GM12878 (cell line): ENCODE results near the gene DUOXA2. TPM values are rescaled to one million over a fixed set of nuclear protein-coding genes. Genes with fewer than 3 reads are reported as not detected.
A peak's percentile ranks its signal among the peaks of the same experiment; 100 is the strongest.

Source experiments
- CHD1 ChIP-seq: IDR thresholded peaks from 2 replicates; pipeline ENCODE4 v1.6.1; 2012; ENCODE audit warnings: low read depth, low read length, improper control_type of control experiment
- CREB1 ChIP-seq: IDR thresholded peaks from 2 replicates; pipeline ENCODE4 v1.6.1; 2012; ENCODE audit warnings: low read depth, mild to moderate bottlenecking, inconsistent platforms
- CREM ChIP-seq: IDR thresholded peaks from 2 replicates; pipeline ENCODE4 v1.6.1; 2014; ENCODE audit warnings: antibody characterized with exemption, low read depth
- EGR1 ChIP-seq, 2 experiments: IDR thresholded peaks; 1 replicate in 1 of 2; 2 replicates in 1 of 2; pipeline ENCODE4 v1.6.1; 2011 to 2012; ENCODE audit warnings: low read depth in 2 of 2, low read length in 2 of 2, borderline replicate concordance in 1 of 2, mild to moderate bottlenecking in 1 of 2, moderate library complexity in 1 of 2
- ELK1 ChIP-seq: IDR thresholded peaks from 2 replicates; pipeline ENCODE4 v1.6.1; 2012; ENCODE audit warnings: low read depth, low read length, improper control_type of control experiment
- FOXM1 ChIP-seq: IDR thresholded peaks from 2 replicates; pipeline ENCODE4 v1.6.1; 2012; ENCODE audit warnings: low read depth, mild to moderate bottlenecking, inconsistent platforms, low read length, moderate library complexity
- GABPA ChIP-seq: IDR thresholded peaks from 2 replicates; pipeline ENCODE4 v1.6.1; 2014; ENCODE audit warnings: antibody characterized with exemption, low read depth, mild to moderate bottlenecking, inconsistent platforms
- IKZF2 ChIP-seq, 2 experiments: fragments of 450-650 bp; IDR thresholded peaks; 2 replicates each; pipeline ENCODE4 v1.6.1; 2017; ENCODE audit warnings: mild to moderate bottlenecking in 2 of 2, moderate library complexity in 2 of 2
- IRF3 ChIP-seq: fragments of 450-650 bp; IDR thresholded peaks from 2 replicates; pipeline ENCODE4 v1.6.1; 2014; ENCODE audit warnings: mild to moderate bottlenecking
- IRF4 ChIP-seq: IDR thresholded peaks from 2 replicates; pipeline ENCODE4 v1.6.1; 2011; ENCODE audit warnings: low read depth, low read length
- JUND ChIP-seq: IDR thresholded peaks from 2 replicates; pipeline ENCODE4 v1.6.1; 2012; ENCODE audit warnings: low read depth, mild to moderate bottlenecking, low read length, improper control_type of control experiment, moderate library complexity
- SIN3A ChIP-seq: IDR thresholded peaks from 2 replicates; pipeline ENCODE4 v1.6.1; 2012; ENCODE audit warnings: low read depth, low read length, improper control_type of control experiment
- SMAD5 ChIP-seq: IDR thresholded peaks from 2 replicates; pipeline ENCODE4 v1.6.1; 2016; ENCODE audit warnings: antibody characterized with exemption, low read depth
- SMARCA5 ChIP-seq: fragments of 450-650 bp; IDR thresholded peaks from 2 replicates; pipeline ENCODE4 v1.6.1; 2017; ENCODE audit warnings: mild to moderate bottlenecking
- SP1 ChIP-seq: IDR thresholded peaks from one replicate; pipeline ENCODE4 v1.6.1; 2011; ENCODE audit warnings: low read depth, low read length
- SREBF2 ChIP-seq: IDR thresholded peaks from 2 replicates; pipeline ENCODE4 v1.6.1; 2012; ENCODE audit warnings: mild to moderate bottlenecking, low read length
- SRF ChIP-seq, 2 experiments: IDR thresholded peaks; 2 replicates each; pipeline ENCODE4 v1.6.1; 2011; ENCODE audit warnings: low read depth in 2 of 2, low read length in 2 of 2, mild to moderate bottlenecking in 1 of 2, moderate library complexity in 1 of 2
- STAT1 ChIP-seq: fragments of 450-650 bp; conservative IDR thresholded peaks from 2 replicates; pipeline ENCODE4 v1.6.1; 2014; ENCODE audit warnings: antibody characterized with exemption, mild to moderate bottlenecking
- STAT3 ChIP-seq: IDR thresholded peaks from 2 replicates; pipeline ENCODE4 v1.6.1; 2011; ENCODE audit warnings: low read depth, low read length, improper control_type of control experiment
- TAF1 ChIP-seq: IDR thresholded peaks from 2 replicates; pipeline ENCODE4 v1.6.1; 2011; ENCODE audit warnings: mild to moderate bottlenecking, low read depth, low read length, borderline replicate concordance
- TARDBP ChIP-seq: IDR thresholded peaks from 2 replicates; pipeline ENCODE4 v1.6.1; 2016; ENCODE audit warnings: borderline replicate concordance
- TBL1XR1 ChIP-seq: IDR thresholded peaks from 2 replicates; pipeline ENCODE4 v1.6.1; 2012; ENCODE audit warnings: low read depth, low read length, improper control_type of control experiment
- WRNIP1 ChIP-seq: IDR thresholded peaks from 2 replicates; pipeline ENCODE4 v1.6.1; 2011; ENCODE audit warnings: low read depth, low read length, improper control_type of control experiment, borderline replicate concordance
- YY1 ChIP-seq: IDR thresholded peaks from 2 replicates; pipeline ENCODE4 v1.6.1; 2011; ENCODE audit warnings: low read depth, mild to moderate bottlenecking, low read length
- ZNF207 ChIP-seq: fragments of 450-650 bp; IDR thresholded peaks from 2 replicates; pipeline ENCODE4 v1.6.1; 2014; ENCODE audit warnings: antibody characterized with exemption, mild to moderate bottlenecking, borderline replicate concordance
- polyA plus RNA-seq, 11 experiments: library from polyadenylated mRNA; depleted of rRNA in 4 of 11; unstranded in 6 of 11; stranded (reverse) in 5 of 11; fragments of >200 nt; fragmentation: Nextera tagmentation in 4 of 11; fragmentation: Illumina TruSeq in 1 of 11; extraction: Ambion mirVana in 4 of 11; extraction: Trizol in 1 of 11; gene quantifications; 1 replicate in 1 of 11; 2 replicates in 10 of 11; pipeline versions ENCODE4 v1.2.1 to v1.2.3, GENCODE V29; 2011 to 2016; ENCODE audit warnings: inconsistent platforms in 2 of 11, missing spikeins in 2 of 11, low read depth in 1 of 11
- total RNA-seq, 4 experiments: library from RNA; depleted of rRNA in 3 of 4; stranded (reverse); fragments of >200 nt in 3 of 4; fragmentation: Illumina TruSeq in 1 of 4; extraction: Trizol in 1 of 4; gene quantifications; 2 replicates each; pipeline versions ENCODE4 v1.2.1 to v1.2.3, GENCODE V29; 2013 to 2021
- TF ChIP-seq, protein P1 (sequence below): IDR thresholded peaks from 2 replicates; pipeline ENCODE4 v1.6.1; 2011; ENCODE audit warnings: borderline replicate concordance, low read depth, mild to moderate bottlenecking, moderate library complexity, low read length; ENCODE audit not compliant: insufficient read depth, poor library complexity, severe bottlenecking
- TF ChIP-seq, protein P2 (sequence below): fragments of 150-350 bp; IDR thresholded peaks from 2 replicates; pipeline ENCODE4 v1.6.1; 2016; ENCODE audit warnings: low read depth, low read length

DUOXA2 gene
- total and polyA plus RNA-seq, 10 of the 15 experiments (the other 5 are each of a cell fraction or from before 2014, with no cell fraction given), result not detected

GRCh38 chr15:45118131-45118588, 4.0 kb downstream of the DUOXA2 start (continued):
- TF ChIP-seq SP1 (peak; percentile 16), FOXM1 (peak; percentile 50; the same call in 1 of the 2 replicates), ZNF207 (no peak), EGR1 (IDR thresholded peaks at IDR 0.05; ENCODE audit: borderline replicate concordance in 1 of 2, low read depth in 2 of 2, low read length in 2 of 2) (peak in 1 of 2 experiments; percentile 42; a peak in 2 of 3 replicates), TAF1 (no peak), TARDBP (no peak), GABPA (no peak), SMARCA5 (peak; percentile 83; the same call in 1 of the 2 replicates), ELK1 (no peak), SREBF2 (no peak), STAT3 (no peak), TBL1XR1 (no peak), SMAD5 (no peak), SIN3A (no peak), YY1 (peak; percentile 75), CHD1 (no peak), IRF4 (peak; percentile 67; the same call in 1 of the 2 replicates), WRNIP1 (peak; percentile 92), STAT1 (no peak), CREM (peak; percentile 55; the same call in 1 of the 2 replicates), JUND (no peak), IRF3 (no peak), CREB1 (0 out of 2 replicates have a peak, but pooled peaks have one; percentile 35), IKZF2 (IDR thresholded peaks at IDR 0.05) (no peak), SRF (IDR thresholded peaks at IDR 0.05; ENCODE audit: low read depth in 2 of 2, low read length in 2 of 2) (0 out of 4 replicates have a peak, but pooled peaks of 1 of the 2 experiments have one; percentile 24)
- TF ChIP-seq, protein P1, sequence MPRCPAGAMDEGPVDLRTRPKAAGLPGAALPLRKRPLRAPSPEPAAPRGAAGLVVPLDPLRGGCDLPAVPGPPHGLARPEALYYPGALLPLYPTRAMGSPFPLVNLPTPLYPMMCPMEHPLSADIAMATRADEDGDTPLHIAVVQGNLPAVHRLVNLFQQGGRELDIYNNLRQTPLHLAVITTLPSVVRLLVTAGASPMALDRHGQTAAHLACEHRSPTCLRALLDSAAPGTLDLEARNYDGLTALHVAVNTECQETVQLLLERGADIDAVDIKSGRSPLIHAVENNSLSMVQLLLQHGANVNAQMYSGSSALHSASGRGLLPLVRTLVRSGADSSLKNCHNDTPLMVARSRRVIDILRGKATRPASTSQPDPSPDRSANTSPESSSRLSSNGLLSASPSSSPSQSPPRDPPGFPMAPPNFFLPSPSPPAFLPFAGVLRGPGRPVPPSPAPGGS, result no peak
- TF ChIP-seq, protein P2, sequence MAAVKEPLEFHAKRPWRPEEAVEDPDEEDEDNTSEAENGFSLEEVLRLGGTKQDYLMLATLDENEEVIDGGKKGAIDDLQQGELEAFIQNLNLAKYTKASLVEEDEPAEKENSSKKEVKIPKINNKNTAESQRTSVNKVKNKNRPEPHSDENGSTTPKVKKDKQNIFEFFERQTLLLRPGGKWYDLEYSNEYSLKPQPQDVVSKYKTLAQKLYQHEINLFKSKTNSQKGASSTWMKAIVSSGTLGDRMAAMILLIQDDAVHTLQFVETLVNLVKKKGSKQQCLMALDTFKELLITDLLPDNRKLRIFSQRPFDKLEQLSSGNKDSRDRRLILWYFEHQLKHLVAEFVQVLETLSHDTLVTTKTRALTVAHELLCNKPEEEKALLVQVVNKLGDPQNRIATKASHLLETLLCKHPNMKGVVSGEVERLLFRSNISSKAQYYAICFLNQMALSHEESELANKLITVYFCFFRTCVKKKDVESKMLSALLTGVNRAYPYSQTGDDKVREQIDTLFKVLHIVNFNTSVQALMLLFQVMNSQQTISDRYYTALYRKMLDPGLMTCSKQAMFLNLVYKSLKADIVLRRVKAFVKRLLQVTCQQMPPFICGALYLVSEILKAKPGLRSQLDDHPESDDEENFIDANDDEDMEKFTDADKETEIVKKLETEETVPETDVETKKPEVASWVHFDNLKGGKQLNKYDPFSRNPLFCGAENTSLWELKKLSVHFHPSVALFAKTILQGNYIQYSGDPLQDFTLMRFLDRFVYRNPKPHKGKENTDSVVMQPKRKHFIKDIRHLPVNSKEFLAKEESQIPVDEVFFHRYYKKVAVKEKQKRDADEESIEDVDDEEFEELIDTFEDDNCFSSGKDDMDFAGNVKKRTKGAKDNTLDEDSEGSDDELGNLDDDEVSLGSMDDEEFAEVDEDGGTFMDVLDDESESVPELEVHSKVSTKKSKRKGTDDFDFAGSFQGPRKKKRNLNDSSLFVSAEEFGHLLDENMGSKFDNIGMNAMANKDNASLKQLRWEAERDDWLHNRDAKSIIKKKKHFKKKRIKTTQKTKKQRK, result no peak
